Measurements from ENCODE around the gene AJUBA.
"Not testable (repeated sequence)": the region's sequence is repeated elsewhere in the genome, so short reads cannot be mapped to it uniquely, and the experiment has no call there.

The AJUBA gene

GRCh38 chr14:22982477-22983245 lies at the start of gene AJUBA:
Gene AJUBA, minus strand, starts transcription at chr14:22982551. Its CDS starts 285 bp downstream, at chr14:22982266.
- FAIRE-seq (no peak), DNase-seq (ENCODE audit: insufficient read length, low spot score) (peak; percentile 81)

GRCh38 chr14:23030936-23031335 lies 48.6 kb upstream of the AJUBA start:
- FAIRE-seq: no peak

GRCh38 chr14:23028799-23029198 lies 46.4 kb upstream of the AJUBA start:
- FAIRE-seq (no peak), DNase-seq (ENCODE audit: insufficient read length, low spot score) (no peak)

More at GRCh38 chr14:23030936-23031335, 48.6 kb upstream of the AJUBA start:
- no peak for DNase-seq (ENCODE audit: insufficient read length, low spot score)

- FAIRE-seq: no peak
- no peak for DNase-seq (ENCODE audit: insufficient read length, low spot score)
Measured at GRCh38 chr14:23025151-23025814, 42.9 kb upstream of the AJUBA start.

- DNase-seq (ENCODE audit: insufficient read length, low spot score): no peak
- no peak for FAIRE-seq
Measured at GRCh38 chr14:23024612-23025075, 42.3 kb upstream of the AJUBA start.

- DNase-seq (ENCODE audit: insufficient read length, low spot score) (no peak), FAIRE-seq (no peak)
Measured at GRCh38 chr14:23023795-23024152, 41.4 kb upstream of the AJUBA start.

- FAIRE-seq (no peak), DNase-seq (ENCODE audit: insufficient read length, low spot score) (no peak)
Measured at GRCh38 chr14:23023022-23023794, 40.9 kb upstream of the AJUBA start.

- DNase-seq (ENCODE audit: insufficient read length, low spot score) (no peak), FAIRE-seq (no peak)
Measured at GRCh38 chr14:23021889-23022442, 39.6 kb upstream of the AJUBA start.

- FAIRE-seq: no peak
Measured at GRCh38 chr14:23021434-23021833, 39.1 kb upstream of the AJUBA start.

GRCh38 chr14:23020143-23021128 lies 38.1 kb upstream of the AJUBA start:
- no peak for DNase-seq (ENCODE audit: insufficient read length, low spot score)

More at GRCh38 chr14:23021434-23021833, 39.1 kb upstream of the AJUBA start:
- DNase-seq (ENCODE audit: insufficient read length, low spot score): no peak

GRCh38 chr14:23018107-23018506 lies 35.8 kb upstream of the AJUBA start:
- FAIRE-seq: no peak
- DNase-seq (ENCODE audit: insufficient read length, low spot score): no peak

More at GRCh38 chr14:23020143-23021128, 38.1 kb upstream of the AJUBA start:
- FAIRE-seq: no peak

GRCh38 chr14:23017091-23017490 lies 34.7 kb upstream of the AJUBA start:
- no peak for FAIRE-seq
- no peak for DNase-seq (ENCODE audit: insufficient read length, low spot score)

GRCh38 chr14:23015618-23016017 lies 33.3 kb upstream of the AJUBA start:
- no peak for DNase-seq (ENCODE audit: insufficient read length, low spot score)
- no peak for FAIRE-seq

GRCh38 chr14:23013749-23014054 lies 31.4 kb upstream of the AJUBA start:
- not testable (repeated sequence) for FAIRE-seq; DNase-seq (ENCODE audit: insufficient read length, low spot score)

- DNase-seq (ENCODE audit: insufficient read length, low spot score) (no peak), FAIRE-seq (no peak)
Measured at GRCh38 chr14:23013054-23013748, 30.9 kb upstream of the AJUBA start.

- FAIRE-seq (no peak), DNase-seq (ENCODE audit: insufficient read length, low spot score) (peak; percentile 64)
Measured at GRCh38 chr14:23009939-23010726, 27.8 kb upstream of the AJUBA start, which contains the start of gene C14orf93. Gene C14orf93, minus strand, starts transcription at chr14:23010143. Its CDS starts 11,120 bp downstream, at chr14:22999023.

- FAIRE-seq (no peak), DNase-seq (ENCODE audit: insufficient read length, low spot score) (no peak)
Measured at GRCh38 chr14:23009483-23009938, 27.2 kb upstream of the AJUBA start.

- FAIRE-seq (no peak), DNase-seq (ENCODE audit: insufficient read length, low spot score) (no peak)
Measured at GRCh38 chr14:23008831-23009230, 26.5 kb upstream of the AJUBA start.

Data from HTR-8/SVneo (cell line).